ENCODE measurements around the gene MYH6. TPM values are rescaled to one million over a fixed set of nuclear protein-coding genes. Genes with fewer than 3 reads are reported as not detected.
"Not testable (repeated sequence)": the region's sequence is repeated elsewhere in the genome, so short reads cannot be mapped to it uniquely, and the experiment has no call there.

Gene MYH6
- total and polyA plus RNA-seq, 4 experiments from 2014 or later: not detected

GRCh38 chr14:23387916-23388882 is 19.9 kb downstream of the MYH6 start:
- no peak for DNase-seq
- no peak overlapping the region for H3K4me3 Mint-ChIP-seq
- no peaks in the 10 kb centered on the region for H3K36me3 Mint-ChIP-seq
- H3K27me3 ChIP-seq (ENCODE audit: insufficient read depth, low read length): no peaks in the 10 kb centered on the region
- ChIA-PET CTCF (ENCODE audit: partially characterized antibody) (interaction anchor here (0.6 to 1.3 kb wide), 3 partner anchors 9 to 294 kb away, joined by 3 to 8 read pairs (median 3); no protein-coding TSS in a partner anchor), POLR2A (ENCODE audit: partially characterized antibody) (no interaction called here)
- H3K36me3 ChIP-seq (ENCODE audit: insufficient read depth, low read length): no peaks in the 10 kb centered on the region
- H3K27ac Mint-ChIP-seq: no peak overlapping the region
- intact Hi-C loops (cut with micrococcal nuclease): no loop called here
- no peaks in the 10 kb centered on the region for H3K9me3 Mint-ChIP-seq
- H3K27me3 Mint-ChIP-seq: peaks cover 2 to 19% of the 10 kb centered on the region in 2 donors
- H3K4me1 ChIP-seq (ENCODE audit: insufficient read depth, low read length): no peaks in the 10 kb centered on the region
- no peaks in the 10 kb centered on the region for H3K4me1 Mint-ChIP-seq
- H3K4me3 ChIP-seq (ENCODE audit: low read length in 2 of 2): no peak overlapping the region
- H3K27ac ChIP-seq (ENCODE audit: low read depth, low read length): no peak overlapping the region
- no peaks in the 10 kb centered on the region for H3K9me3 ChIP-seq (ENCODE audit: control insufficient read depth in 1 of 2, low read length in 2 of 2)

- no peak overlapping the region for H3K4me3 Mint-ChIP-seq
- Histone ChIP-seq H3K4me3 (ENCODE audit: low read length in 2 of 2) (no peak overlapping the region), H3K4me1 (ENCODE audit: insufficient read depth, low read length) (no peaks in the 10 kb centered on the region), H3K27ac (ENCODE audit: low read depth, low read length) (no peak overlapping the region), H3K9me3 (ENCODE audit: control insufficient read depth in 1 of 2, low read length in 2 of 2) (no peaks in the 10 kb centered on the region), H3K27me3 (ENCODE audit: insufficient read depth, low read length) (no peaks in the 10 kb centered on the region), H3K36me3 (ENCODE audit: insufficient read depth, low read length) (no peaks in the 10 kb centered on the region)
- no peaks in the 10 kb centered on the region for H3K4me1 Mint-ChIP-seq
- peaks cover 3 to 21% of the 10 kb centered on the region in 2 donors for H3K27me3 Mint-ChIP-seq
- H3K9me3 Mint-ChIP-seq: no peaks in the 10 kb centered on the region
- no peak for DNase-seq
- intact Hi-C loops (cut with micrococcal nuclease): no loop called here
- ChIA-PET POLR2A (ENCODE audit: partially characterized antibody) (no interaction called here), CTCF (ENCODE audit: partially characterized antibody) (interaction anchor here (0.9 kb wide), 1 partner anchor 122 kb away, joined by 3 read pairs; no protein-coding TSS in a partner anchor)
- no peaks in the 10 kb centered on the region for H3K36me3 Mint-ChIP-seq
- H3K27ac Mint-ChIP-seq: no peak overlapping the region
Observed at GRCh38 chr14:23386999-23387398, 21.1 kb downstream of the MYH6 start.

GRCh38 chr14:23386266-23386657 is 21.8 kb downstream of the MYH6 start:
- H3K9me3 ChIP-seq (ENCODE audit: control insufficient read depth in 1 of 2, low read length in 2 of 2); H3K36me3 Mint-ChIP-seq; H3K27ac Mint-ChIP-seq; H3K4me3 Mint-ChIP-seq; DNase-seq; H3K27me3 ChIP-seq (ENCODE audit: insufficient read depth, low read length); intact Hi-C loops (cut with micrococcal nuclease); H3K36me3 ChIP-seq (ENCODE audit: insufficient read depth, low read length); H3K27ac ChIP-seq (ENCODE audit: low read depth, low read length); H3K4me1 ChIP-seq (ENCODE audit: insufficient read depth, low read length); CTCF ChIA-PET (ENCODE audit: partially characterized antibody); POLR2A ChIA-PET (ENCODE audit: partially characterized antibody); H3K9me3 Mint-ChIP-seq; H3K4me3 ChIP-seq (ENCODE audit: low read length in 2 of 2); H3K4me1 Mint-ChIP-seq: not testable (repeated sequence)
- peaks cover 3 to 21% of the 10 kb centered on the region in 2 donors for H3K27me3 Mint-ChIP-seq

- ChIA-PET POLR2A (ENCODE audit: partially characterized antibody) (no interaction called here), CTCF (ENCODE audit: partially characterized antibody) (interaction anchor here (1.3 kb wide), 1 partner anchor 59 kb away, joined by 3 read pairs; no protein-coding TSS in a partner anchor)
- intact Hi-C loops (cut with micrococcal nuclease): no loop called here
Observed at GRCh38 chr14:23385642-23386265, 22.3 kb downstream of the MYH6 start.

GRCh38 chr14:23385244-23385641 is 22.8 kb downstream of the MYH6 start:
- Histone ChIP-seq H3K27me3 (ENCODE audit: insufficient read depth, low read length) (no peaks in the 10 kb centered on the region), H3K27ac (ENCODE audit: low read depth, low read length) (no peak overlapping the region), H3K36me3 (ENCODE audit: insufficient read depth, low read length) (no peaks in the 10 kb centered on the region), H3K4me3 (ENCODE audit: low read length in 2 of 2) (no peak overlapping the region), H3K4me1 (ENCODE audit: insufficient read depth, low read length) (no peaks in the 10 kb centered on the region), H3K9me3 (ENCODE audit: control insufficient read depth in 1 of 2, low read length in 2 of 2) (no peaks in the 10 kb centered on the region)
- Mint-ChIP-seq H3K27me3 (peaks cover 5 to 21% of the 10 kb centered on the region in 2 donors), H3K9me3 (no peaks in the 10 kb centered on the region), H3K36me3 (no peaks in the 10 kb centered on the region), H3K27ac (no peak overlapping the region), H3K4me3 (no peak overlapping the region), H3K4me1 (no peaks in the 10 kb centered on the region)
- intact Hi-C loops (cut with micrococcal nuclease): no loop called here
- DNase-seq: no peak
- CTCF ChIA-PET (ENCODE audit: partially characterized antibody): interaction anchor here (1.3 to 4.2 kb wide), 2 partner anchors 59 to 122 kb away, joined by 3 to 20 read pairs; no protein-coding TSS in a partner anchor
- POLR2A ChIA-PET (ENCODE audit: partially characterized antibody): no interaction called here

More at GRCh38 chr14:23385642-23386265, 22.3 kb downstream of the MYH6 start:
- DNase-seq: no peak
- Mint-ChIP-seq H3K4me1 (no peaks in the 10 kb centered on the region), H3K27me3 (peaks cover 4 to 21% of the 10 kb centered on the region in 2 donors), H3K27ac (no peak overlapping the region), H3K9me3 (no peaks in the 10 kb centered on the region), H3K4me3 (no peak overlapping the region), H3K36me3 (no peaks in the 10 kb centered on the region)
- H3K4me1 ChIP-seq (ENCODE audit: insufficient read depth, low read length): no peaks in the 10 kb centered on the region
- no peaks in the 10 kb centered on the region for H3K36me3 ChIP-seq (ENCODE audit: insufficient read depth, low read length)
- no peaks in the 10 kb centered on the region for H3K9me3 ChIP-seq (ENCODE audit: control insufficient read depth in 1 of 2, low read length in 2 of 2)
- no peak overlapping the region for H3K4me3 ChIP-seq (ENCODE audit: low read length in 2 of 2)
- no peak overlapping the region for H3K27ac ChIP-seq (ENCODE audit: low read depth, low read length)
- no peaks in the 10 kb centered on the region for H3K27me3 ChIP-seq (ENCODE audit: insufficient read depth, low read length)

- intact Hi-C loops (cut with micrococcal nuclease): no loop called here
- Mint-ChIP-seq H3K27ac (peak overlapping the region in 1 of 7 donors; percentile 66), H3K36me3 (no peaks in the 10 kb centered on the region), H3K4me1 (no peaks in the 10 kb centered on the region), H3K27me3 (peaks cover 7 to 20% of the 10 kb centered on the region in 2 donors), H3K4me3 (no peak overlapping the region), H3K9me3 (no peaks in the 10 kb centered on the region)
- POLR2A ChIA-PET (ENCODE audit: partially characterized antibody): no interaction called here
- Histone ChIP-seq H3K36me3 (ENCODE audit: insufficient read depth, low read length) (no peaks in the 10 kb centered on the region), H3K27me3 (ENCODE audit: insufficient read depth, low read length) (no peaks in the 10 kb centered on the region), H3K27ac (ENCODE audit: low read depth, low read length) (no peak overlapping the region), H3K4me3 (ENCODE audit: low read length in 2 of 2) (no peak overlapping the region), H3K4me1 (ENCODE audit: insufficient read depth, low read length) (no peaks in the 10 kb centered on the region), H3K9me3 (ENCODE audit: control insufficient read depth in 1 of 2, low read length in 2 of 2) (no peaks in the 10 kb centered on the region)
- CTCF ChIA-PET (ENCODE audit: partially characterized antibody): interaction anchor here (1.3 to 4.2 kb wide), 2 partner anchors 58 to 121 kb away, joined by 3 to 20 read pairs; no protein-coding TSS in a partner anchor
- DNase-seq: no peak
Observed at GRCh38 chr14:23384364-23385080, 23.6 kb downstream of the MYH6 start.
